Heart right ventricle (tissue), 16 donors: ENCODE results near the gene CARD9. TPM values are rescaled to one million over a fixed set of nuclear protein-coding genes. Genes with fewer than 3 reads are reported as not detected.
A peak's percentile ranks its signal among the peaks of the same experiment; 100 is the strongest.

ENCODE experiments used
- ATAC-seq, 8 donors: fragments of 200-7000 bp; cut with Tn5 transposase; one replicate each; pipeline ENCODE4 v1.9.1; 2020; ENCODE audit warnings: mild to moderate bottlenecking in 8 of 8, moderate library complexity in 8 of 8, moderate number of reproducible peaks in 1 of 8
- DNase-seq, 2 donors: peaks; one replicate each; pipeline ENCODE4 v3.0.0-alpha.2; 2020
- H3K27ac ChIP-seq, 10 donors: fragments of 200-600 bp; sonication (generic) in 2 of 10; one replicate each; pipeline versions ENCODE4 v1.5.0 to v1.8.0; 2020 to 2022; ENCODE audit warnings: mild to moderate bottlenecking in 3 of 10
- H3K27me3 ChIP-seq, 7 donors: fragments of 200-600 bp; one replicate each; pipeline ENCODE4 v1.8.0; 2021 to 2022; ENCODE audit warnings: mild to moderate bottlenecking in 2 of 7
- H3K36me3 ChIP-seq, 9 donors: fragments of 200-600 bp; sonication (generic) in 1 of 9; one replicate each; pipeline versions ENCODE4 v1.5.0 to v1.8.0; 2020 to 2022; ENCODE audit warnings: mild to moderate bottlenecking in 2 of 9
- H3K4me1 ChIP-seq, 9 donors: fragments of 200-600 bp; sonication (generic) in 1 of 9; one replicate each; pipeline versions ENCODE4 v1.5.0 to v1.8.0; 2020 to 2022; ENCODE audit warnings: mild to moderate bottlenecking in 4 of 9
- H3K4me3 ChIP-seq, 10 donors: fragments of 200-600 bp; sonication (generic) in 2 of 10; one replicate each; pipeline versions ENCODE4 v1.5.0 to v1.8.0; 2020 to 2022; ENCODE audit warnings: mild to moderate bottlenecking in 7 of 10, moderate library complexity in 2 of 10
- H3K9me3 ChIP-seq, 11 donors: fragments of 200-600 bp in 10 of 11; sonication (generic) in 2 of 11; one replicate each; pipeline versions ENCODE4 v1.5.0 to v1.8.0; 2013 to 2022; ENCODE audit warnings: mild to moderate bottlenecking in 2 of 11, control low read depth in 1 of 11, moderate library complexity in 1 of 11
- WGBS, 2 donors: extraction: QIAGEN DNeasy Blood & Tissue Kit; methylation state at CpG; one replicate each; pipeline ENCODE4 v1.1.7; 2013; ENCODE audit warnings: inconsistent platforms in 1 of 2; 5-methylcytosine and 5-hydroxymethylcytosine counted together
- intact Hi-C, 10 donors: fragments of 100-400 bp; cut with DNase I; formaldehyde crosslinking; loops; one replicate each; pipeline versions ENCODE4 v1.11.1 to v1.14.2; 2022
- polyA plus RNA-seq, 2 donors: library from polyadenylated mRNA; stranded (reverse); fragments of 200-250 nt; gene quantifications; one replicate each; pipeline ENCODE4 v1.2.3, GENCODE V29; 2013
- total RNA-seq, 10 donors: library from RNA; stranded (reverse); fragmentation: NEBNext Ultra II Directional in 3 of 10; extraction: Animal tissue kit (Norgen Biotek cat#: 25700) in 3 of 10; gene quantifications; one replicate each; pipeline versions ENCODE4 v1.2.1 to v1.2.4, GENCODE V29; 2021 to 2023
- TF ChIP-seq, protein P1 (sequence below), 9 donors: fragments of 200-600 bp; sonication (generic) in 2 of 9; IDR thresholded peaks; one replicate each; pipeline versions ENCODE4 v1.5.0 to v1.8.0; 2021 to 2022; ENCODE audit warnings: antibody characterized with exemption in 9 of 9, mild to moderate bottlenecking in 5 of 9, moderate library complexity in 1 of 9
- donor health status: Arrhythmogenic right ventricular cardiomyopathy.
- donor health status: ischemic (EF 13 %, LVEDD 7.1; RV severe dilation, severe dysfunction).
- donor health status: healthy with polysubstance abuse.
- donor health status: DM: no; HTN: yes; CAD: no.
- donor health status: DM: no; HTN: no; CAD: no.
- donor health status: ischemic (EF 25% LVEDD 6.9; RV normal size, moderate dysfunction).
- donor health status: ischemic (EF 25% LVEDD 5.7; RV mildly dilated, moderate dysfunction).
- donor health status: healthy.
- donor health status: DM: yes; HTN: yes; CAD: no.
- donor health status: Ischemic cardiomyopathy.
- donor health status: ischemic (EF 35%, LVEDD 5.7; RV mildly dilated, moderate dysfunction).
- donor health status: nonischemic (EF 11% LVEDD 7.7; RV severe dilation, severe dysfunction).
- donor health status: DM: yes; HTN: yes; CAD: no.
- donor health status: PGD.
- donor health status: ischemic (EF 29% LVEDD 5.4; RV normal size, mild dysfunction).
- donor health status: nonischemic (EF 23%, LVEDD 6.1; RV moderate dilation, normal function).

The CARD9 gene
- total and polyA plus RNA-seq, 12 donors = 0.21 to 2.0 (median 1.1) TPM; not detected in 1

DNA sequence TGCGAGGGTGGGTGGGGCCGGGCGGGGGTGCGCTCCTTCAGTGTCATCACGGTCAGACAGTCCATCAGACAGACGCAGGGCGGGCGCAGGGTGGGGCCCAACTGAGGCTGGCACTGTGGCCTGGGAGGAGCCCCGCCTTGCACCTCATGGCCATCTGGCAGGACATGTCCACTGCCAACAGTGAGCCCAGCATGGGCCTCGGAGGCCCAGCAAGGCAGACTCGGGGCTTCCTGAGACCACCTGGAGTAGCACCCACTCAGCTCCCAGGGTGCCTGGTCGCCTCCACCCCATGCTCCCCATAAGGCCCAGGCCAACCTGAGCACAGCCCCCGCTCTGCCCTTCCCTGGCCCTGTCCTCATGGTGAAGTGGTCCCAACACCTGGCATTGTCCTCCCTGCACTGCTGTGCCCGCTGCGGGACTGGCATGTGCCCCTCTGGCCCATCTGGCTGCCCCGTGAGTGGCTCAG, 54.7 kb downstream of the CARD9 start:
- TF ChIP-seq, protein P1, sequence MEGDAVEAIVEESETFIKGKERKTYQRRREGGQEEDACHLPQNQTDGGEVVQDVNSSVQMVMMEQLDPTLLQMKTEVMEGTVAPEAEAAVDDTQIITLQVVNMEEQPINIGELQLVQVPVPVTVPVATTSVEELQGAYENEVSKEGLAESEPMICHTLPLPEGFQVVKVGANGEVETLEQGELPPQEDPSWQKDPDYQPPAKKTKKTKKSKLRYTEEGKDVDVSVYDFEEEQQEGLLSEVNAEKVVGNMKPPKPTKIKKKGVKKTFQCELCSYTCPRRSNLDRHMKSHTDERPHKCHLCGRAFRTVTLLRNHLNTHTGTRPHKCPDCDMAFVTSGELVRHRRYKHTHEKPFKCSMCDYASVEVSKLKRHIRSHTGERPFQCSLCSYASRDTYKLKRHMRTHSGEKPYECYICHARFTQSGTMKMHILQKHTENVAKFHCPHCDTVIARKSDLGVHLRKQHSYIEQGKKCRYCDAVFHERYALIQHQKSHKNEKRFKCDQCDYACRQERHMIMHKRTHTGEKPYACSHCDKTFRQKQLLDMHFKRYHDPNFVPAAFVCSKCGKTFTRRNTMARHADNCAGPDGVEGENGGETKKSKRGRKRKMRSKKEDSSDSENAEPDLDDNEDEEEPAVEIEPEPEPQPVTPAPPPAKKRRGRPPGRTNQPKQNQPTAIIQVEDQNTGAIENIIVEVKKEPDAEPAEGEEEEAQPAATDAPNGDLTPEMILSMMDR (IDR thresholded peaks at IDR 0.05) = no peak
- H3K27me3 ChIP-seq = no peaks in the 10 kb centered on the region
- ATAC-seq (peak in 1 of 8 donors; percentile 36), DNase-seq (peak in 1 of 2 donors; percentile 4)
- WGBS, 2 donors = 85 to 91% methylated on average over 16 of the region's 16 CpGs
- H3K9me3 ChIP-seq = peaks cover 0 to 27% (median 4%) of the 10 kb centered on the region in 11 donors
- no peak overlapping the region for H3K27ac ChIP-seq
- H3K4me1 ChIP-seq = no peaks in the 10 kb centered on the region
- intact Hi-C loops = loop anchor here in 1 of 10 donors (10.0 kb wide), 1 partner anchor 86 kb away; the partner anchor contains the start of gene SNAPC4
- H3K36me3 ChIP-seq = no peaks in the 10 kb centered on the region
- H3K4me3 ChIP-seq = no peak overlapping the region

DNA sequence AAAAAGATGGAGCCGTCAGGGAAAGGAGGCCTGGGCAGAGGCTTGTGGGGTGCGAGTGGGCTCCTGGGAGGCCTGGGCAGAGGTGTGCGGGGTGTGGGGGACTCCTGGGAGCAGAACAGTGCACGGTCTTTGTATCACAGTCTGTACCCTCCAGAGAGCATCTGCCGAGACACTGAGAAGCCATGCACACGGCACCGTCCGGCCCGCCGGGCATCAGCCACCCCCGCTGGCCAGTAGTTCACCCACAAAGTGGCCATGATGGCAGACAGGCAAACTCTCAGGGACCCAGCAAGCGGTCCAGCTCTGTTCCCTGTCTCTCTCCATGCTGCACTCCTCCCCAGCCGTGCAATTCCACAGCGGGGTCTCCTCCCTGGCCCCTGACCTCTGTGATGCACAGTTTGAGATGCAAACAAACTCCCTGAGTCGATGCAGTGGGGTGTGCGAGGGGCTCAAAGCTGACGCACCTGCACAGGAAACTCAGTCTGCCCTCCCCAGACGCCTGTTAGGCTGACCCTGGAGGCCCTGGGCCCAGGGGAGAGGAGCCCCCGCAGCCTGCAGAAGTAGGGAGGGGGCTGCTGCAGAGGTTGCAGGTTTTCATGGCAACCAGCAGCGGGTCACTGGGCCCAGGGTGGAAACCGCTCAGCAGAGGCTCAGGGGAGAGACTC, 55.2 kb downstream of the CARD9 start:
- peak in 1 of 2 donors; percentile 2 for DNase-seq
- intact Hi-C loops = loop anchor here in 1 of 10 donors (10.0 kb wide), 1 partner anchor 87 kb away; the partner anchor contains the start of gene SNAPC4
- Histone ChIP-seq H3K4me3 (no peak overlapping the region), H3K9me3 (peaks cover 0 to 27% (median 4%) of the 10 kb centered on the region in 11 donors), H3K27me3 (no peaks in the 10 kb centered on the region), H3K4me1 (no peaks in the 10 kb centered on the region), H3K36me3 (no peaks in the 10 kb centered on the region), H3K27ac (no peak overlapping the region)
- WGBS, 2 donors = 76 to 80% methylated on average over 21 of the region's 21 CpGs
- TF ChIP-seq, protein P1 (IDR thresholded peaks at IDR 0.05) = no peak
- no peak for ATAC-seq

DNA sequence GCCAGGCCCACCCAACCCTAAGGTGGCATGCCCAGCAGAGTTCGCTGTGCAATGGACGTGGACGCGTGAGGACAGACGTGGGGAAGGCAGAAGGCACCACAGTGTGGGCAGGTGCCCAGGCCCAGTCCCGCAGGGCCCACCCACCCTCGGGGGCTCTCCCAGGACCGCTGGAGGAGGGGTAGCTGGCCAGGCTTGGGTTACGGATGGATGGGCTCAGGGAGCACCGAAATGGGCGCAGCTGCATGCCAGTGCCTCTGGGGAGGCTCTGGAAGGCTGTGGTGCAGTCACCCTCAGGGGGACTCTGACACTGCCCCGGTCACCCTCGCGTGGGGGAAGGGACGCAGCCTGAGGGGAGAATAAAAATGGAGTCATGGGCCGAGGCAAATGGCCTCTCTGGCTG, 55.8 kb downstream of the CARD9 start:
- intact Hi-C loops = loop anchor here in 1 of 10 donors (10.0 kb wide), 1 partner anchor 87 kb away; the partner anchor contains the start of gene SNAPC4
- no peaks in the 10 kb centered on the region for H3K36me3 ChIP-seq
- no peaks in the 10 kb centered on the region for H3K4me1 ChIP-seq
- H3K27ac ChIP-seq = no peak overlapping the region
- TF ChIP-seq, protein P1 (IDR thresholded peaks at IDR 0.05) = no peak
- ATAC-seq (no peak), DNase-seq (peak in 1 of 2 donors; percentile 5)
- WGBS, 2 donors = 88 to 89% methylated on average over 16 of the region's 16 CpGs
- peaks cover 0 to 27% (median 4%) of the 10 kb centered on the region in 11 donors for H3K9me3 ChIP-seq
- H3K27me3 ChIP-seq = no peaks in the 10 kb centered on the region
- no peak overlapping the region for H3K4me3 ChIP-seq

DNA sequence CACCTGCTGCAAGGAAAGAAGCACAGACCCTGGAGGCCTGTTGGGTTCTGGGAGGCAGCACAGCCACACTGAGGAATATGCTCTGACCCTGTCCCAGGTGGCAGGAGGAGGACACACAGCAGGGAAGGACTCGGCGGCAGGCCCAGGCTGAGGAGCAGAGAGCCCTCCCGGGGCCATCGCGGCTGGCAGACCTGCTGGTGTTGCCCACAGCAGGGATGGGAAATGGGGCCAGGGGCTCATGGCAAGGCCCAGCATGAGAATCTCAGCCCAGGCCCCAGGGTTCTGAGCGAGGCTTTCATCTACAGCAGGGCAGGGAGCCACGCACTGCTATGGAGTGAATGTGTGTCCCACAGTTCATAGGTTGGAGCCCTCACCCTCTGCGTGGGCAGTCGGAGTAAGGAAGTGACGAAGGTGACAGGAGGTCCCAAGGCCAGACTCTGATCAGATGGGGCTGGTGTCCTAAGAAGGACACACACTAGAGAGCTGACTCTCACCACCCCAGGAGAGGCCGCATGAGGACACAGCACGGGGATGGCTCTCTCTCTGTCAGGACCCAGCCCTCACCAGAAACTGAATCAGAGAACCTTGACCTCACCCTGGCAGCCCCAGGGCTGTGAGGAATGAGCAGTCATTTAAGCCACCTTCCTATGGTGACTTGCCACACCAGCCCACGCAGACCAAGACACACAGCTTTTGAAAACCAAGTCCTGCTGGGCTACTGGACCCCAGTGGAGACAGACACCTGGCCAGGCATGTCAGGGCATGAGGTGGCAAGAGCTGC, 56.4 kb downstream of the CARD9 start:
- DNase-seq (peak in 1 of 2 donors; percentile 4), ATAC-seq (no peak)
- H3K27me3 ChIP-seq = peaks cover 0 to under 1% (median 0%) of the 10 kb centered on the region in 7 donors
- peaks cover 0 to 27% (median 4%) of the 10 kb centered on the region in 11 donors for H3K9me3 ChIP-seq
- TF ChIP-seq, protein P1 (IDR thresholded peaks at IDR 0.05) = no peak
- H3K4me1 ChIP-seq = no peaks in the 10 kb centered on the region
- intact Hi-C loops = loop anchor here in 1 of 10 donors (10.0 kb wide), 1 partner anchor 88 kb away; the partner anchor contains the start of gene SNAPC4
- 87 to 90% methylated on average over 13 of the region's 13 CpGs for WGBS, 2 donors
- no peaks in the 10 kb centered on the region for H3K36me3 ChIP-seq
- H3K4me3 ChIP-seq = no peak overlapping the region
- no peak overlapping the region for H3K27ac ChIP-seq
